HepG2 (cell line): Measurements from ENCODE around the gene STYX. TPM values are rescaled to one million over a fixed set of nuclear protein-coding genes. Genes with fewer than 3 reads are reported as not detected.

Experiments used
- ATAC-seq: fragments of 200-7000 bp; cut with Tn5 transposase; 3 replicates; pipeline ENCODE4 v1.9.1; 2020; ENCODE audit warnings: mild to moderate bottlenecking, moderate library complexity
- BruUV-seq: library from RNA; stranded (reverse); fragments of 400-500 nt; replicated peaks from 2 replicates; lab custom pipeline; 2021; lab: Mats Ljungman, UMichigan
- CTCF ChIA-PET: fragments of 300-600 bp; formaldehyde crosslinking; extraction: SDS; loops from one replicate; lab custom pipeline; 2021; ENCODE audit warnings: low total read pairs, inconsistent platforms, low intra/inter-chr PET ratio; lab: Yijun Ruan, JAX
- POLR2A ChIA-PET: fragments of 350-600 bp; sonication (Branson Sonifier 250); formaldehyde crosslinking; loops from one replicate; lab custom pipeline; 2020; ENCODE audit warnings: antibody characterized with exemption, inconsistent platforms; lab: Yijun Ruan, JAX
- DNase-seq: peaks from one replicate; pipeline ENCODE4 v3.0.0-alpha.2; 2015; ENCODE audit warnings: low spot score
- FAIRE-seq: peaks from 3 replicates; lab custom pipeline; 2011; peaks lifted over from hg19 to GRCh38; lab: Jason Lieb, UNC
- H2AFZ ChIP-seq: one replicate; pipeline ENCODE4 v1.6.1; 2011; ENCODE audit warnings: low read length, inconsistent platforms
- H3K27ac ChIP-seq: fragments of 300-600 bp; 3 replicates; pipeline ENCODE4 v1.8.0; 2011; ENCODE audit warnings: mixed run types, mild to moderate bottlenecking, mixed read lengths, low read length, inconsistent platforms; ENCODE audit not compliant: insufficient read depth; ENCODE audit errors: extremely low read length
- H3K27me3 ChIP-seq, 2 experiments: fragments of 200-600 bp in 1 of 2; 2 replicates in 1 of 2; 3 replicates in 1 of 2; pipeline versions ENCODE4 v1.6.0 to v1.8.0; 2011; ENCODE audit warnings: low read length in 2 of 2, mild to moderate bottlenecking in 2 of 2, moderate library complexity in 2 of 2, inconsistent platforms in 1 of 2; ENCODE audit not compliant: insufficient read depth in 2 of 2, control insufficient read depth in 1 of 2
- H3K36me3 ChIP-seq, 2 experiments: fragments of 200-600 bp in 1 of 2; replicated peaks in 1 of 2; 2 replicates in 1 of 2; 3 replicates in 1 of 2; pipeline versions ENCODE4 v1.5.1 to v1.8.0; 2011; ENCODE audit warnings: low read length in 2 of 2, inconsistent platforms in 1 of 2; ENCODE audit not compliant: insufficient read depth in 2 of 2, control insufficient read depth in 1 of 2
- H3K4me1 ChIP-seq: 2 replicates; pipeline ENCODE4 v1.5.1; 2012; ENCODE audit warnings: low read length, inconsistent platforms; ENCODE audit not compliant: insufficient read depth
- H3K4me2 ChIP-seq: 2 replicates; pipeline ENCODE4 v1.6.0; 2011; ENCODE audit warnings: low read depth, low read length, inconsistent platforms
- H3K4me3 ChIP-seq, 3 experiments: fragments of 200-600 bp in 1 of 3; sonication (generic), shearing (Covaris generic) in 1 of 3; replicated peaks in 1 of 3; 2 replicates each; pipeline ENCODE4 v1.5.1; 2011 to 2016; ENCODE audit warnings: low read length in 3 of 3, inconsistent platforms in 2 of 3, low read depth in 2 of 3, mild to moderate bottlenecking in 2 of 3, control low read depth in 1 of 3, mixed read lengths in 1 of 3; ENCODE audit not compliant: insufficient read depth in 1 of 3
- H3K79me2 ChIP-seq: one replicate; pipeline ENCODE4 v1.6.1; 2011; ENCODE audit warnings: low read length, inconsistent platforms; ENCODE audit not compliant: insufficient read depth
- H3K9ac ChIP-seq: 2 replicates; pipeline ENCODE4 v1.6.0; 2011; ENCODE audit warnings: mild to moderate bottlenecking, low read depth, low read length, inconsistent platforms; ENCODE audit not compliant: insufficient read depth
- H3K9me3 ChIP-seq: 2 replicates; pipeline ENCODE4 v1.5.1; 2012; ENCODE audit warnings: mild to moderate bottlenecking, low read length
- H4K20me1 ChIP-seq: 2 replicates; pipeline ENCODE4 v1.6.0; 2011; ENCODE audit warnings: inconsistent platforms, mild to moderate bottlenecking, low read length, moderate library complexity; ENCODE audit not compliant: insufficient read depth
- CREM ChIP-seq, 2 experiments: sonication (generic) in 1 of 2; formaldehyde crosslinking in 1 of 2; IDR thresholded peaks; 2 replicates each; pipeline versions ENCODE4 v1.4.0 to v1.6.1; 2016 to 2020; ENCODE audit warnings: antibody characterized with exemption in 1 of 2, mild to moderate bottlenecking in 1 of 2, missing genetic modification reagents in 1 of 2
- NKX3-1 ChIP-seq: sonication (generic); formaldehyde crosslinking; IDR thresholded peaks from 2 replicates; pipeline ENCODE4 v1.5.0; 2020; ENCODE audit warnings: missing genetic modification reagents
- PHF21A ChIP-seq: sonication (generic); formaldehyde crosslinking; IDR thresholded peaks from 2 replicates; pipeline ENCODE4 v1.5.0; 2020; ENCODE audit warnings: mild to moderate bottlenecking, missing genetic modification reagents
- SNAI1 ChIP-seq: sonication (generic); formaldehyde crosslinking; IDR thresholded peaks from 2 replicates; pipeline ENCODE4 v1.5.0; 2020; ENCODE audit warnings: mild to moderate bottlenecking, missing genetic modification reagents, borderline replicate concordance
- SOX6 ChIP-seq, 2 experiments: fragments of 450-650 bp in 1 of 2; sonication (generic) in 1 of 2; formaldehyde crosslinking in 1 of 2; IDR thresholded peaks; 2 replicates each; pipeline versions ENCODE4 v1.4.0 to v1.6.1; 2017 to 2020; ENCODE audit warnings: antibody characterized with exemption in 1 of 2, mild to moderate bottlenecking in 1 of 2, missing genetic modification reagents in 1 of 2
- ZKSCAN5 ChIP-seq: sonication (generic); formaldehyde crosslinking; IDR thresholded peaks from 2 replicates; pipeline ENCODE4 v1.5.1; 2020; ENCODE audit warnings: mild to moderate bottlenecking, missing genetic modification reagents
- ZMYM2 ChIP-seq: sonication (generic); formaldehyde crosslinking; IDR thresholded peaks from 2 replicates; pipeline ENCODE4 v1.8.0; 2022; ENCODE audit warnings: mild to moderate bottlenecking, missing genetic modification reagents
- ZNF235 ChIP-seq: sonication (generic); formaldehyde crosslinking; IDR thresholded peaks from 2 replicates; pipeline ENCODE4 v1.8.1; 2023; ENCODE audit warnings: mild to moderate bottlenecking, missing genetic modification reagents, borderline replicate concordance
- ZNF431 ChIP-seq: sonication (generic); formaldehyde crosslinking; IDR thresholded peaks from 2 replicates; pipeline ENCODE4 v1.9.0; 2022; ENCODE audit warnings: missing genetic modification reagents, low read depth, mild to moderate bottlenecking, borderline replicate concordance
- ZNF776 ChIP-seq: sonication (generic); formaldehyde crosslinking; IDR thresholded peaks from 2 replicates; pipeline ENCODE4 v1.4.0; 2020; ENCODE audit warnings: mild to moderate bottlenecking, missing genetic modification reagents
- WGBS: methylation state at CpG from one replicate; pipeline ENCODE4 v1.1.6; 2017; ENCODE audit warnings: low lambda C conversion rate; 5-methylcytosine and 5-hydroxymethylcytosine counted together
- in situ Hi-C: cut with HindIII; loops from 2 replicates; pipeline ENCODE4 v1.10.0; 2017; ENCODE audit warnings: low pct_unique_long_range_greater_than_20kb; ENCODE audit not compliant: extremely low pct_ligation_motif_present
- intact Hi-C: fragments of 100-400 bp; cut with micrococcal nuclease; formaldehyde crosslinking; loops from one replicate; pipeline ENCODE4 v1.10.0; 2022; ENCODE audit not compliant: unreplicated experiment
- polyA plus RNA-seq, 8 experiments: library from polyadenylated mRNA; depleted of rRNA in 3 of 8; stranded (reverse) in 7 of 8; unstranded in 1 of 8; fragments of >200 nt; fragmentation: Illumina TruSeq in 4 of 8; extraction: Trizol in 4 of 8; gene quantifications; 2 replicates each; pipeline versions ENCODE4 v1.2.1 to v1.2.3, GENCODE V29; 2011 to 2016; ENCODE audit warnings: low read depth in 4 of 8, missing spikeins in 1 of 8, mixed read lengths in 1 of 8; ENCODE audit not compliant: insufficient read depth in 1 of 8
- total RNA-seq, 5 experiments: library from RNA; depleted of rRNA; stranded (reverse); fragments of >200 nt; fragmentation: Illumina TruSeq; extraction: Trizol; gene quantifications; 2 replicates each; pipeline ENCODE4 v1.2.3, GENCODE V29; 2016; ENCODE audit warnings: low read depth in 1 of 5
- TF ChIP-seq, protein P1 (sequence below): sonication (generic); formaldehyde crosslinking; conservative IDR thresholded peaks from 2 replicates; pipeline ENCODE4 v1.4.0; 2020; ENCODE audit warnings: missing genetic modification reagents
- TF ChIP-seq, protein P2 (sequence below): sonication (generic); formaldehyde crosslinking; conservative IDR thresholded peaks from 2 replicates; pipeline ENCODE4 v1.8.0; 2022; ENCODE audit warnings: missing genetic modification reagents
- TF ChIP-seq, protein P3 (sequence below): sonication (generic); formaldehyde crosslinking; IDR thresholded peaks from 2 replicates; pipeline ENCODE4 v1.4.0; 2020; ENCODE audit warnings: mild to moderate bottlenecking, missing genetic modification reagents
- TF ChIP-seq, protein P4 (sequence below): sonication (generic); formaldehyde crosslinking; IDR thresholded peaks from 2 replicates; pipeline ENCODE4 v1.5.1; 2020; ENCODE audit warnings: mild to moderate bottlenecking, moderate library complexity, missing genetic modification reagents

Gene STYX
- total and polyA plus RNA-seq, 2 of the 13 experiments (the other 11 are each of a cell fraction or from before 2014, with no cell fraction given): 6.6 to 10.9 TPM

DNA sequence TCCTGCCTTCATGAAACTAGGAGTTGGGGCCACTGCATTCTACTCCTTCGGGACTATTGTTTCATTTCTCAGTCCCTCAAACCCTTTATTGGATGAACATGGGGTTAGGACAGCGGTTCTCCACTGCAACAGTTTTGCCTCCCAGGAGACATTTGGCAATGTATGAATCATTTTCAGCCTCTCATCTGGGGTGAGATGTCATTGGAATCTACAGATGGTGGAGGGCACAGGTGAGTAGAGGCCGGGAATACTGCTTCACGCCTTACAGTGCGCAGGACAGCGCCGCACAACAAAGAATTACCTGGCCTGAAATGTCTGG lies 62.1 kb downstream of the STYX start:
- FAIRE-seq: no peak
- H2AFZ ChIP-seq: peak overlapping the region; percentile 89
- no peak for DNase-seq
- peaks cover 41% of the 10 kb centered on the region for H3K79me2 ChIP-seq
- intact Hi-C loops (no loop called here), in situ Hi-C loops (no loop called here)
- peaks cover 44% of the 10 kb centered on the region for H3K4me1 ChIP-seq
- ChIA-PET POLR2A (interaction anchor here (0.6 to 4.3 kb wide), 17 partner anchors 9 to 240 kb away, joined by 3 to 27 read pairs (median 4); partner anchors contain the start of genes ERO1A, GPR137C, PSMC6 and STYX), CTCF (no interaction called here)
- peak overlapping the region; percentile 80 for H3K9ac ChIP-seq
- no peaks in the 10 kb centered on the region; a peak in 2 of 5 replicates for H3K27me3 ChIP-seq
- peak overlapping the region; percentile 59 to 77 (median 63) for H3K4me3 ChIP-seq
- peak overlapping the region; percentile 87 for H3K27ac ChIP-seq
- peaks cover 15% of the 10 kb centered on the region; the same call in 1 of the 2 replicates for H4K20me1 ChIP-seq
- WGBS: 44% methylated on average over 7 of the region's 7 CpGs
- H3K4me2 ChIP-seq: peak overlapping the region; percentile 75
- H3K9me3 ChIP-seq: no peaks in the 10 kb centered on the region
- TSS peak; percentile 95 for BruUV-seq
- ATAC-seq: peak; percentile 6
- H3K36me3 ChIP-seq: 0 out of 5 replicates have a peak, but pooled peaks cover 0 to 4% of the 10 kb centered on the region in 2 experiments
- TF ChIP-seq, protein P1, sequence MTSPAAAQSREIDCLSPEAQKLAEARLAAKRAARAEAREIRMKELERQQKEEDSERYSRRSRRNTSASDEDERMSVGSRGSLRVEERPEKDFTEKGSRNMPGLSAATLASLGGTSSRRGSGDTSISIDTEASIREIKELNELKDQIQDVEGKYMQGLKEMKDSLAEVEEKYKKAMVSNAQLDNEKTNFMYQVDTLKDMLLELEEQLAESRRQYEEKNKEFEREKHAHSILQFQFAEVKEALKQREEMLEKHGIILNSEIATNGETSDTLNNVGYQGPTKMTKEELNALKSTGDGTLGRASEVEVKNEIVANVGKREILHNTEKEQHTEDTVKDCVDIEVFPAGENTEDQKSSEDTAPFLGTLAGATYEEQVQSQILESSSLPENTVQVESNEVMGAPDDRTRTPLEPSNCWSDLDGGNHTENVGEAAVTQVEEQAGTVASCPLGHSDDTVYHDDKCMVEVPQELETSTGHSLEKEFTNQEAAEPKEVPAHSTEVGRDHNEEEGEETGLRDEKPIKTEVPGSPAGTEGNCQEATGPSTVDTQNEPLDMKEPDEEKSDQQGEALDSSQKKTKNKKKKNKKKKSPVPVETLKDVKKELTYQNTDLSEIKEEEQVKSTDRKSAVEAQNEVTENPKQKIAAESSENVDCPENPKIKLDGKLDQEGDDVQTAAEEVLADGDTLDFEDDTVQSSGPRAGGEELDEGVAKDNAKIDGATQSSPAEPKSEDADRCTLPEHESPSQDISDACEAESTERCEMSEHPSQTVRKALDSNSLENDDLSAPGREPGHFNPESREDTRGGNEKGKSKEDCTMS (CRISPR knock-in tag): no peak
- TF ChIP-seq ZNF235 (CRISPR knock-in tag) (0 out of 2 replicates have a peak, but pooled peaks have one; percentile 39), ZKSCAN5 (0 out of 2 replicates have a peak, but pooled peaks have one; percentile 33), NKX3-1 (CRISPR knock-in tag) (no peak), ZMYM2 (no peak), SNAI1 (CRISPR knock-in tag) (0 out of 2 replicates have a peak, but pooled peaks have one; percentile 38), CREM (IDR thresholded peaks at IDR 0.05) (0 out of 2 replicates have a peak, but pooled peaks have one; percentile 2), CREM (CRISPR knock-in tag; IDR thresholded peaks at IDR 0.05) (no peak), SOX6 (IDR thresholded peaks at IDR 0.05) (no peak), SOX6 (CRISPR knock-in tag; IDR thresholded peaks at IDR 0.05) (peak; percentile 45), ZNF431 (CRISPR knock-in tag) (no peak), PHF21A (CRISPR knock-in tag) (0 out of 2 replicates have a peak, but pooled peaks have one; percentile 3), ZNF776 (peak; percentile 9; the same call in 1 of the 2 replicates)
- TF ChIP-seq, protein P2, sequence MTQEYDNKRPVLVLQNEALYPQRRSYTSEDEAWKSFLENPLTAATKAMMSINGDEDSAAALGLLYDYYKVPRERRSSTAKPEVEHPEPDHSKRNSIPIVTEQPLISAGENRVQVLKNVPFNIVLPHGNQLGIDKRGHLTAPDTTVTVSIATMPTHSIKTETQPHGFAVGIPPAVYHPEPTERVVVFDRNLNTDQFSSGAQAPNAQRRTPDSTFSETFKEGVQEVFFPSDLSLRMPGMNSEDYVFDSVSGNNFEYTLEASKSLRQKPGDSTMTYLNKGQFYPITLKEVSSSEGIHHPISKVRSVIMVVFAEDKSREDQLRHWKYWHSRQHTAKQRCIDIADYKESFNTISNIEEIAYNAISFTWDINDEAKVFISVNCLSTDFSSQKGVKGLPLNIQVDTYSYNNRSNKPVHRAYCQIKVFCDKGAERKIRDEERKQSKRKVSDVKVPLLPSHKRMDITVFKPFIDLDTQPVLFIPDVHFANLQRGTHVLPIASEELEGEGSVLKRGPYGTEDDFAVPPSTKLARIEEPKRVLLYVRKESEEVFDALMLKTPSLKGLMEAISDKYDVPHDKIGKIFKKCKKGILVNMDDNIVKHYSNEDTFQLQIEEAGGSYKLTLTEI (CRISPR knock-in tag): no peak
- TF ChIP-seq, protein P3, sequence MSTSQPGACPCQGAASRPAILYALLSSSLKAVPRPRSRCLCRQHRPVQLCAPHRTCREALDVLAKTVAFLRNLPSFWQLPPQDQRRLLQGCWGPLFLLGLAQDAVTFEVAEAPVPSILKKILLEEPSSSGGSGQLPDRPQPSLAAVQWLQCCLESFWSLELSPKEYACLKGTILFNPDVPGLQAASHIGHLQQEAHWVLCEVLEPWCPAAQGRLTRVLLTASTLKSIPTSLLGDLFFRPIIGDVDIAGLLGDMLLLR (CRISPR knock-in tag): 0 out of 2 replicates have a peak, but pooled peaks have one; percentile 24
- TF ChIP-seq, protein P4, sequence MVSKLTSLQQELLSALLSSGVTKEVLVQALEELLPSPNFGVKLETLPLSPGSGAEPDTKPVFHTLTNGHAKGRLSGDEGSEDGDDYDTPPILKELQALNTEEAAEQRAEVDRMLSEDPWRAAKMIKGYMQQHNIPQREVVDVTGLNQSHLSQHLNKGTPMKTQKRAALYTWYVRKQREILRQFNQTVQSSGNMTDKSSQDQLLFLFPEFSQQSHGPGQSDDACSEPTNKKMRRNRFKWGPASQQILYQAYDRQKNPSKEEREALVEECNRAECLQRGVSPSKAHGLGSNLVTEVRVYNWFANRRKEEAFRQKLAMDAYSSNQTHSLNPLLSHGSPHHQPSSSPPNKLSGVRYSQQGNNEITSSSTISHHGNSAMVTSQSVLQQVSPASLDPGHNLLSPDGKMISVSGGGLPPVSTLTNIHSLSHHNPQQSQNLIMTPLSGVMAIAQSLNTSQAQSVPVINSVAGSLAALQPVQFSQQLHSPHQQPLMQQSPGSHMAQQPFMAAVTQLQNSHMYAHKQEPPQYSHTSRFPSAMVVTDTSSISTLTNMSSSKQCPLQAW (CRISPR knock-in tag): 0 out of 2 replicates have a peak, but pooled peaks have one; percentile 6
